Measurements from ENCODE around the gene NCBP3.
A peak's percentile ranks its signal among the peaks of the same experiment; 100 is the strongest.

The NCBP3 gene, protein sequence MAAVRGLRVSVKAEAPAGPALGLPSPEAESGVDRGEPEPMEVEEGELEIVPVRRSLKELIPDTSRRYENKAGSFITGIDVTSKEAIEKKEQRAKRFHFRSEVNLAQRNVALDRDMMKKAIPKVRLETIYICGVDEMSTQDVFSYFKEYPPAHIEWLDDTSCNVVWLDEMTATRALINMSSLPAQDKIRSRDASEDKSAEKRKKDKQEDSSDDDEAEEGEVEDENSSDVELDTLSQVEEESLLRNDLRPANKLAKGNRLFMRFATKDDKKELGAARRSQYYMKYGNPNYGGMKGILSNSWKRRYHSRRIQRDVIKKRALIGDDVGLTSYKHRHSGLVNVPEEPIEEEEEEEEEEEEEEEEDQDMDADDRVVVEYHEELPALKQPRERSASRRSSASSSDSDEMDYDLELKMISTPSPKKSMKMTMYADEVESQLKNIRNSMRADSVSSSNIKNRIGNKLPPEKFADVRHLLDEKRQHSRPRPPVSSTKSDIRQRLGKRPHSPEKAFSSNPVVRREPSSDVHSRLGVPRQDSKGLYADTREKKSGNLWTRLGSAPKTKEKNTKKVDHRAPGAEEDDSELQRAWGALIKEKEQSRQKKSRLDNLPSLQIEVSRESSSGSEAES

DNA sequence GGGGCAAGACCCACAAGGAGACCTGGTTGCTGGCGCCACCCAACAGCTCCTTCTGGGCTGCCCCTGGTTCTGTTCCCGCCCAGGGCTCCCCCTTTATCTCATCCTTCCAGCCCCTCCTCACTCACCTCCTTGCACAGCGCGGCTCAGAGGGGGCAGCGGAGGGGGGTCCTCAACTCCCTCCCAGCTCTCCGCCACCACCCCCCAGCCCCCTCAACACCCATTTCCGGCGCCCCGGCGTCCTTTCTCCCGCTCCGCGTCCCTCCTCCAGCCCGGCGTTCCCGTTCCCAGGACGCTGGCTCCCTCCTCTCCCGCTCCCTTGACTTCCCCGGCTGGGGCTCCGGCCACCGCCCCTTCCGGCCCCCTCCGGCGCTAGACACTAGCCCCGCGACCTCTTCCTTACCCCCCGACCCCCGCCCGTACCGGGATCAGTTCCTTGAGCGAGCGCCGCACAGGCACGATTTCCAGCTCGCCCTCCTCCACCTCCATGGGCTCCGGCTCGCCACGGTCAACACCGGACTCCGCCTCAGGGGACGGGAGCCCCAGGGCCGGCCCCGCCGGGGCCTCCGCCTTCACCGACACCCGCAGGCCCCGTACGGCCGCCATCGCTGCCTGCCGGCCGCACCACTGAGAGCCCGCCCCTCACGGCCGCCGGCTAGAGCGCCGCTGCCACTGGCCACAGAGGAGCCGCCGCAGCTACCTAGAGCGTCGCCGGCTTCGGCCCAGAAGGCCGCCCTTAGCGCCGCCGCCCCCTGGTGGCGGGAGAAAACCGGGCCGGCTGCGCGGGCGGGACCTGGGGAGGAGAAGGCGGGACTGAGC is at the start of gene NCBP3:
TSS of gene NCBP3 (minus strand) at position 626 of the 816 bp plus-strand sequence. CDS start at position 603, 23 bp downstream.
- DNase-seq, result peak; percentile 96
- in situ Hi-C loops (cut with HindIII; ENCODE audit: low pct_ligation_motif_present, low pct_unique_long_range_greater_than_20kb, low sequenced_read_pairs), result no loop called here

DNA sequence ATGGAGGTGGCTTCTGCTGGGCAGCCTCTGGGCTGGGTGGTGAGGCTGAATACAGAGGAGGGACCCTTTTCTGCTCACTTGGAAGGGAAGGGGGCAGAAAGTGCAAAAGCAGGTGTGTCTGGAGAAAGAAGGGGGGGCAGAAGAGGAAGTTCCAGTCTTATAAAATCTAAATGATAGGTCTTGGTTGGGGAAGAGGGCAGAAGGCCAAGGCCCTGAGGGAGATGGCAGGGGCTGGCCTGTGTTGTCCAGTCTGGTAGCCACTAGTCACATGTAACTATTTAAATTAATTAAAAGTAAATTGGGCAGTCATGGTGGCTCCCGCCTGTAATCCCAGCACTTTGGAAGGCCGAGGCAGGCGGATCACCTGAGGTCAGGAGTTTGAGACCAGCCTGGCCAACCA is 49.3 kb upstream of the NCBP3 start:
- DNase-seq, result no peak
- in situ Hi-C loops (cut with HindIII; ENCODE audit: low pct_ligation_motif_present, low pct_unique_long_range_greater_than_20kb, low sequenced_read_pairs), result no loop called here

DNA sequence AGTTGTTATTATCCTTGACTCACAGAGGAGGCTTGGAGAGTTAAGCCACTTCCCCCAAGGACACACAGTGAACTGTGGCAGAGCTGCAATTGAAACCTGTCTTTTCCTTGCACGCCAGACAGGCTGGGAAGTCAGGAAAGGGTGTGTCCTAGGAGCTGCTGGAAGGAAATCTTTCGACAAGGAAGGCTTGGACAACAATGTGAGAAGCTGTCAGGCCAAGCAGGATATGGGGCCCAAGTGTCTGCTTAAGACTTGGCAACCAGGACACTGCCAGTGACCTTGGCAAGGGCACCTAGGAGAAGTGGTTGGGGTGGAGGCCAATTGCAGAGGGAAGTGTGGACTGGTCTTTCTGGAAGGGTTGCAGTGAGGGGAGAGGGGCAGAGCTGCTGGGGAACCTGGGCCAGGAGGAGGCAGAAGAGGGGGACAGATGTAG is 48.9 kb upstream of the NCBP3 start:
- in situ Hi-C loops (cut with HindIII; ENCODE audit: low pct_ligation_motif_present, low pct_unique_long_range_greater_than_20kb, low sequenced_read_pairs), result no loop called here
- DNase-seq, result no peak

DNA sequence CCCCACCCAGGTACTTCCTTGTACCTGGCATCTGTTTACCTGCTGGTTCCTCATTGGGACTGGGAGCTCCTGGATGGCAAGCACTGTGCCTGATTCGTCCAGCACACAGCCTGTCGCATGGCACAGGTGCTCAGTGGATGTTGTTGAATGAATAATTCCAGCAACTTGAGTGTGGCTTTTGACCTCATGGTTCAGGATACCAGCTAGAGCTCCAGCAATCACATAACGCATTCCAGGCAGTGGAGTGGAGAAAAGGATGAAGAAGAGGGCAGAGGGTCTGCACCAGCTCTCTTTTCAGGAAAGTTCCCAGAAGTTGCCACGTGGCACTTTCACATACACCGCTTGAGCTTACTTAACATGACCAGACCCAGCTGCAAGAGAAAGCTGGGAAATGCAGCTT is 48.1 kb upstream of the NCBP3 start:
- DNase-seq, result no peak
- in situ Hi-C loops (cut with HindIII; ENCODE audit: low pct_ligation_motif_present, low pct_unique_long_range_greater_than_20kb, low sequenced_read_pairs), result no loop called here

DNA sequence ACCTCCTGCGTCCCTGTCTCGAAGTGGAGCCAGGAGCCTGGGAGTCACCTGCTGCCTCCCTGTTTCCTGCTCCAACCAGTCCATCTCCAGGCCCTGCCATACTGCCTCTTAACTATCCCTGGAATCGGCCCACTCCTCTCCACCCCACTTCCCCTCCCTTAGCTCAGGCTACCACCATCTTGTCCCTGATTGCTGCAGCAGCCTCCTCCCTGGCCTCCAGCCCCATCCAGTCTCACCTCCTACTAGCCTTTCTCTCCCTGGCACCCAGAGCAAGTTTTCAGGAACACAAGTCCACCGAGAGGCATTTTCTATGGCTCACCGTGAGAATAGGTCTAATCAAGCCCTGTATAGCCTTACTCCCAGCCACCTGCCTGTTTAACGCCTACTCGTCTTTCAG is 47.7 kb upstream of the NCBP3 start:
- DNase-seq, result no peak
- in situ Hi-C loops (cut with HindIII; ENCODE audit: low pct_ligation_motif_present, low pct_unique_long_range_greater_than_20kb, low sequenced_read_pairs), result no loop called here

DNA sequence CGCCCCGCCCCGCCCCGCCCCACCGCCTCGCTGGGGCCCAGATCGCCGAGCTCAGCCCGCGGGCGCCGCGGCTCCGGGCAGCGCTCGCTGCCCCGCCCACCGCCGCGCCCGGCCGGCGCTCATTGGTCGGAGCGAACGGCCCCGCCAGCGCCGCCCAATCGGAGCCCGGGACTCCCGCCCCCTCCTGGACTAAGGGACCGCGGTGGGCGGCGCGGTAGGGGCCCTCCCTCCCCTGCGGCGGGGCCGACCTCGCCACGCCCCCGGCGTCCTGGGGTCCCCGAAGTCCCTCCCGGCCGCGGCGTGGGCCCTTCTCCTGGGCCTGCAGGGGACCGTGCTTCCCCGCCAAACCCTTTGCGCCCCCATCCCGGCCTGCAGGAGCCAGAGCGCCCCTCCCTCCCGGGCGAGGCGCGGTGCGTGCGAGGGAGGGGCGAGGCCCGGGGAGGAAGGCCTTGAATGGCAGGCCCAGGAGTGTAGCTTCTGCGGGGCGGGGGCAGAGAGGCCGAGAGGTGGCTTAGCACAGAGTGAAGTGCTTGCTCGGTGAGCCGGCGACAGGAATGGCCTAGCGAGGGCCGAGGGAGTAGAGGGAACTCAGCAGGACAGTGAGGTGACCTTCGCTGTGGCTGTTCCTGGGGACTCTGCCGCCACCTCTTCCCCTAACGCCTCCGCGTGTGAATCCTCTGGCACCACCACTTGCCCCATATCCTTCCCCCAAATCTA is 47.1 kb upstream of the NCBP3 start, which contains the start of gene CAMKK1:
TSS of gene CAMKK1 (minus strand) at position 51 of the 717 bp plus-strand sequence. CDS start 7,366 bp downstream, outside the sequence.
- peak; percentile 91 for DNase-seq
- in situ Hi-C loops (cut with HindIII; ENCODE audit: low pct_ligation_motif_present, low pct_unique_long_range_greater_than_20kb, low sequenced_read_pairs), result no loop called here

DNA sequence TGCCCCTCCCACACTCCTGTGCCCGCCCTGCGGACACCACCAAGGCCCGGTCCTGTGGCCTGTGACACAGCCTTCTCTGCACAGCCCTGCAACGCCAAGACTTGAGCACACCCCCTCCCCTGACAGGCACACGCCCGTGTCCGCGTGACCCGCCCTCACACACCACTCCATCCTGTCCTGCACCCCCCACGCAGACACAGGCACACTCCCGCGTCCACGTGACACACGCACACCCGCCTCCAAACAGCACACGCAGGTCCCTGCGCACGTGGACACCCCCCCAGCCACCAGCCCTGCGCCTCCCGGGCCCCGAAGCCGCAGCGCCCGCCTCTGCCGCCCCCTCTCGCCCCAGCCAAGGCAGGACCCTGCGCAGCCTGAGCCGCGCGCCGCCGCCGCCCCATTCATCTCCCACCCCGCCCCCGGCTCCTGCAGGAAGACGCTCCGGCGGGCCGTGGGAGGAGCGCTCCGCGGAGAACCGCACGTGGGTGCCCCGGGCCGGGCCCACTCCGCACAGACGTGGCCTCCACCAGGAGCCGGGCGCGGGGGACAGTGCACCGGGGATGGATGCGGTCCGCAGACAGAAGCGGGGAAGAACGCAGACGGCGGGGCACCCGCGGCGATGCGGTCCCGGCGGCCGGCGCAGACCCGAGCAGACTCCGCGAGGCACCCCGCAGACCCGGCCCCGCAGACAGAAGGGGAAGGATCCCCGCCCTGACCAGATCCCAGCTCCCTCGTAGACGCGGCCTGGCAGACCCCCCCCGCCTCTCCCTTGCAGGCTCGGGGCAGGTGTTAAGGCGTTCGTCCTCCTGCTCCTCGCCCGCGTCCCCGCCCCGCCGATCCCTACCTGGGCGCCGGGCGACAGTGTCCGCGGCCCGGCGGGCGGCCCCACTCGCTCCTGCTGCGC is 46.3 kb upstream of the NCBP3 start:
- in situ Hi-C loops (cut with HindIII; ENCODE audit: low pct_ligation_motif_present, low pct_unique_long_range_greater_than_20kb, low sequenced_read_pairs), result no loop called here
- peak; percentile 89 for DNase-seq

DNA sequence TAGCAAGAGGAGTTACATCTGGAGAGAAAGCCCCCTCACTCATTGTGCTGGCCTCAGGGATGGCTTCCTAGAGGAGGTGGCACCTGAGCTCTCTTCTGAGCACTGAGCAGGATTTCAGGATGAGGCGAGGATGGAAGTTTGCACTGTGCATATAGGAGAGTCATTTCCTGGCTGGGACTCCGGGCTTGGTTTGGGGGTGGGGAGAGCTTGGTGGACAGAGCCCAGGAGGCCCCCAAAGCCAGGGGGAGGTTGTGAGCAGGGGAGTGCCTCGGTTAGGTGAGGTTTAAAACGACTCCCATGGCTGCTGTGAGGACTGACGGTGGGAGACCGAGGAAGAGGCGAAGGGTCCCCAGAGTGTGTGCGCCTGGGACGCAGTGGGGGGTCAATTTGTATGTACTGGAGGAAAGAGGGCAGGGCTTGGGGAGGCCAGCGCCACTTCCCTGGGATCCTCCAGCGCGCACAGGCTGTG is 45.6 kb upstream of the NCBP3 start:
- DNase-seq, result peak; percentile 43
- in situ Hi-C loops (cut with HindIII; ENCODE audit: low pct_ligation_motif_present, low pct_unique_long_range_greater_than_20kb, low sequenced_read_pairs), result no loop called here

DNA sequence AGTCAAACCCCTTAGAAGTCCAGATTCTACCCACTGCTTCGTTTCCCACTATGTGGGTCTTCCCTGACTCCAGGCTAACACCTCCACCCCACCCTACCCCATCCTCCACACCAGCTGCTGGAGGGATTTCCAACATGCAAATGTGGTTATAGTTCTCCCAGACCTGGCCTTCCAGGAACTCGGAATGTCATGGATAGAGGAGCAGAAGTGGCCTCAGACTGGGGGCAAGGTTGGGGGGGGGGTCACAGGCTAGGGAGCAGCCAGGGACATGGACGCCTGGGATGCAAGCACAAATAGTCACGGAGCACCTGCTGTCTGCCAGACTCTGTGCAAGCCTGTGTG is 44.8 kb upstream of the NCBP3 start:
- in situ Hi-C loops (cut with HindIII; ENCODE audit: low pct_ligation_motif_present, low pct_unique_long_range_greater_than_20kb, low sequenced_read_pairs), result no loop called here
- DNase-seq, result no peak

DNA sequence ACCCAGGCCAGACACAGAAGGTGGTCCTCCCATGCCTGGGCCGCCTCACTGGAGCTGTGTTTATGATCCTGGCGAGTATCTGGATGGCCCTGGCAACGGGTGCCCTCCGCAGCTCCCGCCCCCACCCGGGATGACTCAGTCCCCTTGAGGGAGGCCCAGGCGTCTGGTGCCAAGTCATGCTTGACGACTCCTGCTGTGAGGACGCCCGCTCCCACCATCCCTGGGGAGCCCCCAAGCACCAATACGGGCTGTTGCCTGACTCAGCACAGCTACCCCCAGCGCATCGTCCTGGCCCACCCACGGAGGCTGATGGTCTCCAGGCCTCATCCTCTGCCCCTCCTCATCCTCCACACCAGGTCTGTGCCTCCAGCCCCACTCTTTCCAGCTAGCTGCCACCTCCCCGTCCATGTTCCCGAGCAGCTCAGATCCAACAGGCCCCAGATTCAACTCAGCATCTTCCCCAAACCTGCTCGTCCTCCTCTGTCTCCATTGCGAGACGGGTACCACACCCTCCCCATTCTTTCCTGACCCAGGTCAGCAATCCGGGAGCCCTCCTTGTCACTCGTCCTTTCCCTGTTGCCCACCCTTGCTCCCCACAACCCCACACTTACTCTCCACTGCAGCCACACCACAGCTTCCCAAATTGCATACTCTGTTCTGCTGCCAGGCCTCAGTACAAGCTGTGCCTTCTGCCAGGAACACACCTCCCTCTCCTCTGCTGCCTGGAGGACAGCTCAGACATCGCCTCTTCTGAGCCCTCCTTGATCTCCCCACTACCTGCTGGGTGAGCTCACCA is 44.2 kb upstream of the NCBP3 start:
- in situ Hi-C loops (cut with HindIII; ENCODE audit: low pct_ligation_motif_present, low pct_unique_long_range_greater_than_20kb, low sequenced_read_pairs), result no loop called here
- peak; percentile 98 for DNase-seq

DNA sequence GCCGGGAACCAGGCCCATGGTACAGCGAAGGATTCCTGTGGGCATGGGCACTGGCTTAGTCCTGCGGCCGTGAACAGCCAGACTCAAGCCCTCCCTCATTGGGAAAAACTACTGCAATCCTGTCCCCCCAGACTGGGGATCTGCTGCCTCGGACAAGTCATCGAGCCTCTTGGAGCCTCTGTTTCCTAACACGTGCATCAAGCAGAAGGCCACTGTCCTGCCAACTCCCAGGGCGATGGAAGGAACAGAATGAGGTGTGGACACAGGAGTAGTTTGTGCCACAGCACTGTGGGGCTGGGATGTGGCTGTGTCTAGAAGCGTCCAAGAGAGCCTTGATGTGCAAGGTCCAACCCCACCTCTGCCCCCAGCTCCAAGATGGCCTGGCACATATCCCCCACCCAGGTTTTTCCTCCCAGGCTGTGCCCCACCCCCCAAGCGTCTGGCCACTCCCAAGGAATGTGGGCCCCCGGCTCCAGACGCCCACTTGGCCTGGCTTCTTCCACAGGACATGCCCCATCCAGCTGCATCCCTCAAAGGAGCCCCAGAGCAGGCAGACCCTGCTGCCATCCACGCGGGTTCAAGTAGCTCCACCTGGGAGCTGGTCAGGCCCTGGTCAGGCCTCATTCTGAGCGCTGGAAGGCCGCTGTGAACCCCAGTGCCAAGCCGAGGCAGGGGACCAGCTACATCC is 43.4 kb upstream of the NCBP3 start:
- DNase-seq, result peak; percentile 14
- in situ Hi-C loops (cut with HindIII; ENCODE audit: low pct_ligation_motif_present, low pct_unique_long_range_greater_than_20kb, low sequenced_read_pairs), result no loop called here

DNA sequence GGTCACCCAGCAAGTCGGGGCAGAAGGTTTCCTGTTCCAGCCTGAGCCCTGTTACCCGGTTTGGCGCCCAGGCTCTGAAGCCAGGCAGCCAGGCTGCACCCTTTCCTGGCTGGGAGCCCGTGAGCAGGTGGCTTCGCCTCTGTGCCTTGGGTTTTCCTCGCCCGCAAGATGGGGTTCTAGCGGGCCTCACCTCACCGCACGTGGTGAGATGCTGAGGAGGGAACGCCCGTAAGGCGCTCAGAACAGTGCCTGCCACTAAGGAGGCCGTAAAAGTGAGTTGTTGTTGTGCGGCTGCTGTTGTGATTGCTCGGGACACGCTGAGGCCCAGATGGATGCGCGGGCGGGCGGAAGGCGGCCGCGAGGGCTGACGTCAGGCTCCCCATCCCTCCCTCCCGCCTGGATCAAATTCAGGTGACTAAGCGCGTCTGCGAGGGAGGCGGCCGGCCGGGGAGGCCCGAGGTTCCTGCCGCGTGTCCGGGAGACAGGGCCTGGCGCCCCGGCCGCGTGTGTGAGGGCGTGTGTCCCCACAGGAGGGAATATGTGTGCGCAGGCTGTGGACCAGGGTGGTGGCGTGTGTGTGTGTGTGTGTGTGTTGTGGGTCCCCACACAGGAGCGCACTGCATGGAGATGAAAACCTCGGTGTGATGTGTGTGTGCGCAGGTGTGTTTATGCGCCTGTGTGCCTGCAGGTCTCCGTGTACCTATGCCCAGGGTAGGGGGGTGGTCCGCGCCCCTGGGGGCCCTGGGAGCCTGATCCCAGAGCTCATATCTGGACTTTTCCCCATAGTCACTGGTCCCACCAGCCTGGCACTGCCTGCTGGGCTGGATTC is 42.5 kb upstream of the NCBP3 start:
- in situ Hi-C loops (cut with HindIII; ENCODE audit: low pct_ligation_motif_present, low pct_unique_long_range_greater_than_20kb, low sequenced_read_pairs), result no loop called here

DNA sequence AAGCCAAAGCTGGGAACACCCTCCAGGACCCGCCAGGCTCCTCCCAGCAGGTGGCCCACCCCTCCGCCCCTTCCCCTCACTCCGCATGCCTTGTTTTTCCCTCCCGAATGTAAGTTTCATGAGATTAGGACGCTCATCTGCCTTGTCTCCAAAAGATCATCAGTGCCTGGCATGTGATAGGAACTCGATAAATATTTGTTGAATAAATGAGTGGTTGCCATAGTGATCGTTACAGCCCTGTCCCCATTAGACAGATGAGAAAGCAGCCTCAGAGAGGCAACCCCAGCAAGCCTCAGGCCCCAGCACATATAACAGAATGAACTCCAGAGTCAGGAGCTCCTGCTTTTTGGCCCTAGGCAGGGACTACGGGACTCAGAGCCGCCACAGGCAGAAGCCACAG is 41.8 kb upstream of the NCBP3 start:
- no peak for DNase-seq
- in situ Hi-C loops (cut with HindIII; ENCODE audit: low pct_ligation_motif_present, low pct_unique_long_range_greater_than_20kb, low sequenced_read_pairs), result no loop called here

More for the DNA sequence above, 42.5 kb upstream of the NCBP3 start:
- peak; percentile 91 for DNase-seq

DNA sequence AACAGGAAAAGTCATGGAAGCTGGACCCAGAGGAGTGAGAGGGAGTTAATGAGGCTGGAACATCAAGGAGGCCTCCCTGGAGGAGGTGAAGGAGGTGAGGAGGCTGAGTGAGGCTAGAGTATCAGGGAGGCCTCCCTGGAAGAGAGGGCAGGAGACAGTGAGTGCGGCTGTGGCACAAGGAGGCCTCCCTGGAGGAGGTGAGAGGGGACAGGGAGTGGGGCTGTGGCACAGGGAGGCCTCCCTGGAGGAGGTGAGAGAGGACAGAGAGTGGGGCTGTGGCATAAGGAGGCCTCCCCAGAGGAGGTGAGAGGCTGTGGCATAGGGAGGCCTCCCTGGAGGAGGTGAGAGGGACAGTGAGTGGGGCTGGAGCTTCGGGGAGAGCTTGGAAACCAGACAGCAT is 41.3 kb upstream of the NCBP3 start:
- in situ Hi-C loops (cut with HindIII; ENCODE audit: low pct_ligation_motif_present, low pct_unique_long_range_greater_than_20kb, low sequenced_read_pairs), result no loop called here
- DNase-seq, result no peak

DNA sequence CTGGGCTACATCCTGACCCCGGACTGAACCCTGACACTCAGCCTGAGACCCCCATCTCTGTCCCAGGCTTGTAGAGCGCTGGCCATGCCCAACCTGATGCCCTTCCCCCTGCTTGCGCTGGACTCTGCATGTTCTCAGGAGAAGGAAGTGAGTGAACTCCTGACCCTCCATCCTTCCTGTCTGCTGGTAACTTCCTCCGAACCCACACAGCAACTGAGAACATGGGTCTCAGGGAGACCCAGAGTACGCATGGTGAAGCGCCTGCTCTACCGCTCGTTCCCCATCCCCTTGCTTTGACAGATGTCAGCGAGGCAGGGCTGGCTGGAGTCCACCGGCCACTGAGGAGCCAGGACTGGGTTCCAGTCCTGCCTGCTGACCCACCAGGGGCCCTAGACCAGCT is 40.7 kb upstream of the NCBP3 start:
- in situ Hi-C loops (cut with HindIII; ENCODE audit: low pct_ligation_motif_present, low pct_unique_long_range_greater_than_20kb, low sequenced_read_pairs), result no loop called here
- DNase-seq, result no peak

DNA sequence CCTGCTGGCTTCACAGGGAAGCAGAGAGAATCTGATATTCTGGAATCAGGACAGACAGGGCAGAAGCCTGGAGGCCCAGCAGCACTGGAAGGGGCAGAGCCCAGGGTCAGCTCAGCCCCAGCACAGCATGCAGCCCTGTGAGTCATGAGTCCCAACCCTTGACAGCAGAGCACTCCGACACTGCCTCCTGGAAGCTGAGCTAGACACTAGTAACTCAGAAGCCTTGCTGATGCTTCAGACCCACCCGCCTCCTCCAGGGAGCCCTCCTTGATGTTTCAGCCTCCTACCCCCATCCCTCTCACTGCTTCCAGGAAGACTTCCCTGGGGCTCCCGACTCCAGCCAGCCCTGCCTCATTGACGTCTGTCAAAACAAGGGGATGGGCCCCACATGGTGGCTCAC is 39.9 kb upstream of the NCBP3 start:
- in situ Hi-C loops (cut with HindIII; ENCODE audit: low pct_ligation_motif_present, low pct_unique_long_range_greater_than_20kb, low sequenced_read_pairs), result no loop called here
- DNase-seq, result peak; percentile 76

Measured in ACHN (cell line).